Amniotic epithelial cell (primary cell): ENCODE measurements around the gene ACAP2.
"Not testable (repeated sequence)": the region's sequence is repeated elsewhere in the genome, so short reads cannot be mapped to it uniquely, and the experiment has no call there.

Experiments
- DNase-seq: peaks from one replicate; pipeline ENCODE4 v3.0.0-alpha.2; 2010; ENCODE audit warnings: low read depth

Gene ACAP2

GRCh38 chr3:195245531-195245951 is 197.3 kb downstream of the ACAP2 start:
- no peak for DNase-seq

DNA sequence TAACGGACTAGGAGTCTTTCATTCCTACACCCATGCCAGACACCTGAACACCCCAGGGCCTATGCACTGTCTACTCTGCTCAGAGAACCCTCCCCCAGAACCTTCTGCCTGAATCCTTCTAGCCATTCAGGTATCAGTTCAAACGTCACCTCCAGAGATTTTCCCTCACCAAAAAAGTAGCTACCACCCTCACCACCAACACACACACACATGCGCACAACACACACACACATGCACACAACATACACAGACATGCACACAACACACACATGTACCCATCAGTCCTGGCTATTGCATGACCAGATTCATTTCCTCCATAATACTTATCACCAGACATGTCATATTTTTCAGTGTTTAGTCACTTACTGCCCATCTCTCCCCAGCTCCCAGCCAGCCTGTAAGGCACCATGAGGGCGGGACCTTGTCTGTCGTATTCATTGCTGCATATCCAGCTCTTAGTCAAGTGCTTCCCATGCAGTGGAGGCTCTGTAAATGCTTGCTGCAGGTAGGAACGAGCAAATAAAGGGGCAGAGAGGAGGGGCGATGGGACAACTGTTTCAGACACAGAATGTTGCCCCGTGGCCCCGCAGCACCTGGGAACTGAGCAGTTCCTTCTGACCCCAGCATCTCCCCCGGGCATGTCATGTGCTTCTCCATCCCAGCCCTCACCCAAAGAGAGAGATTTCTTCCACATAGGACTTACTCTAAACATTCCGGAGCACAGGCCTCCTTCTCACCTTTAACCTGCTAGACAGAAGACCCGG is 201.0 kb downstream of the ACAP2 start:
- DNase-seq = no peak

GRCh38 chr3:195240939-195241338 is 201.9 kb downstream of the ACAP2 start:
- DNase-seq = no peak

DNA sequence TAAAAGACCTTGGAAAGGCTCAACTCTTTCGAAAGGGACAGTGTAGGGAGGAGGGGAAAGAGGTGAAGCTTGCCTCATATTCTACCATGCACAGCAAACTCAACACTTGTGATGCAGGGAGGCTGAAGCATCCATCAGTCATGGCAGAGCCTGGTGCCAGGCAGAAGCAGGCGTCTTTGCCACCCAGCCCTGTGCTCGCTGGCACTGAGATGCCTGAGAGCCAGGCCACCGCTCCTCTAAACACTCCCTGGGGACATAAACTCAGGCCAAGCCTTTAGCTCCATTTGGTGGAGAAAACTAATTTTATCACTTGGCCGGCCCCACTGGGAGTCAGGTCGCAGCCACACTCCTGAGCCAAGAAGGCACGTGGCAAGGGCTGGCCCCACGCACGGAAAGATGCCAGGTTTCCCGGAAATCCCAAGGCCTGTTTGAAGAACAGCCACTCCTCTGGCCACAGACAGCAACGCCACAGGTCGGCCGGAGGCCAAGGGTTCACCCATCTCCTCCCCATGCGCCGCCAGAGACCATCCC is 202.6 kb downstream of the ACAP2 start:
- no peak for DNase-seq

GRCh38 chr3:195239121-195239520 is 203.7 kb downstream of the ACAP2 start:
- DNase-seq = no peak

DNA sequence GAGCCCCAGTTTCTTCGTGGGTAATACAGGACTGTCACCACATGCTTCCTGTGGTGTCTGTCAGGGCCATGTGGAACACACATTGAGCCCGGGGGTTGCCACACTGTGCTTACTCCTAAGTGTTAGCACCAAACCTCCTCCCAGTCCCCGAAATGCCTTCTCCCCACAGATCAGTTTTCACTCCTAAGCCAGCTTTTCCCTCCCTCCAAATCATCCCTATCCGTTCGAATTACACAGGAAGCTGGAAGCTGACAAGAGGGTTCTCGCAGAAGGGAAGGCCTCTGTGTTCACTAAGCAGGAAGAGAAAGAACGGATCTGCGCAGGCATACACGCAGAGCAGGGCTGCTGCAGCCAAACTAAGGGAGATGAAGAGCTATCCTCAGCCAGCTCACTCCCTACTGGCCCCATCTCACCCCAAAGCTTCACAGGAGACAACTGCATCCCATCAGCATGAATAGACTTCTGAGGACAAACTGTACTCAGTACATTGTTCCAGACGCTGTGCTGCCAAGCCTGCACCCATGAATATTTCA is 204.2 kb downstream of the ACAP2 start:
- DNase-seq = no peak

- no peak for DNase-seq
Measured at GRCh38 chr3:195238081-195238571, 204.7 kb downstream of the ACAP2 start.

DNA sequence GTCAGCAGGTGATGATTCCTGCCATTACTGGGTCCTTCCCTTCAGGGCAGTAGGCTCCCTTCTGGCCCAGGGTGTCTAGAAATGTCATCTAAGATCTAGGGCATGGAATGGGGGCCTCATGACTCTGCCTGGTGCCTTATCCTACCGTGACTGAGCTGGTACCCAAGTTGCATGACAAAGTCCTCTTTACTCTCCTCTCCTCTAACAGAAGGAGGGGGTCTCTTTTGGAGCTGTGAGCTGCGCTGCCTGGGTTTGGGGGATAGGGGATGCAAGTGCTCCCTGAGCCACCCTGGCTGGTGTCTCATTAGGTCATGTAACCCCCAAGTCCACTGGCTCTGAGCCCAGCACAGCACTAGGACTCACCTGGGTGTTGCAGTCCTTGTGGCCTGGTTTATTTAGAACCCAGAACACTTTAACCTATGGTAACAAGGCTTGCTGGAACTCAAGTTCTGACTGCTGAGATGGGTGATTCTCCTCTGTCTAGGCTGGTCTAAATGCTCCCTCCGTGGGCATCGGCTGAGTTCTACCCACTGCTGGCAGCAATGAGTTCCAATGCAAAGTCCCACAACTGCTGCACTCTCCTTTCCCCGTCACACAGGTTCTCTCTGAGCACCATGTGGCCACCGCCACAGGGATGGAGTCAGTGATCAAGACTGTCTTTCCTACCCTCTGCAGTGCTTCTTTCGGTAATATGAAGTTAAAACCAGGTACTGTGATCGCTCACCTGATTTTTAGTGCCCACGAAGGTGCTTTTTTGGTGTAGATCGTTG is 205.8 kb downstream of the ACAP2 start:
- DNase-seq = no peak

DNA sequence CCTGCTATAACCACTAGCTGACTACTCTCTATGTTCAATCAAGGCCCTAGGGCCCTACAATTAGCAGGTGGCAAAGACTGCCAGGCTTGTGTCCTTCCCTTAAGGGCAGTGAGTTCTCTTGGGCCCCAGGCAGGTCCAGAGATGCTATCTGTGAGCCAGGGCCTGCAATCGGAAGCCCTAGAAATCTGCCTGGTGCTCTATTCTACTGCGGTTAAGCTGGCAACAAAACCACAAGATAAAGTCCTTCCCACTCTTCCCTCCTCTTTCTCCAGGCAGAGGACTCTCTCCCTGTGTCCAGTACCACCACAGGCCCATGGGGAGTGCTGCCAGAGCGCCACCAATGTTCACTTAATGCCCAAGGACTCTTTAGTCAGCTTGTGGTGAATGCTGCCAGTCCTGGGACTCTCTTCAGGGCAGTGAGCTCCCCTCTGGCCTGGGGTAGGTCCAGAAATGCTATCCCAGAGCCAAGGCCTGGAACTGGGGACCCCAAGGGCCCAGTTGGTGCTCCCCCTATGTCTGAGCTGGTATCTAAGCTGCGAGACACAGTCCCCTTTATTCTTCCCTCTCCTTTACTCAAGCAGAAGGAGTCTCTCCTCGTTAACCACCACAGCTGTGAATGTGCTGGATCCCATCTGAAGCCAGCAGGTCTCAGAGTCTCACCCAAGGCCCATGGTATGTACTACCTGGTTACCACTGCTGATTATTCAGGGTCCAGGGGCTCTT is 206.6 kb downstream of the ACAP2 start:
- no peak for DNase-seq

DNA sequence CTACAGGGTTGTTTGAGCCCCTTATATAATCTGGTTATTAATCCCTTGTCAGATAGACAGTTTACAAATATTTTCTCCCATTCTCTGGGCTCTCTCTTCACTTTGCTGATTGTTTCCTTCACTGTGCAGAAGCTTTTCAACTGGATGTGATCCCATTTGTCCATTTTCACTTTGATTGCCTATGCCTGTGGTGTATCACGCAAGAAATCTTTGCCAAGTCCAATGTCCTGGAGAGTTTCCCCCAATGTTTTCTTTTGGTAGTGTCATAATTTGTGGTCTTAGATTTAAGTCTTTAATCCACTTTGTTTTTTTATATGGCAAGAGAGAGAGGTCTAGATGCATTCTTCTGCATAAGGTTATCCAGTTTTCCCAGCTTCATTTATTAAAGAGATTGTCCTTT is 212.6 kb downstream of the ACAP2 start:
- DNase-seq = no peak

DNA sequence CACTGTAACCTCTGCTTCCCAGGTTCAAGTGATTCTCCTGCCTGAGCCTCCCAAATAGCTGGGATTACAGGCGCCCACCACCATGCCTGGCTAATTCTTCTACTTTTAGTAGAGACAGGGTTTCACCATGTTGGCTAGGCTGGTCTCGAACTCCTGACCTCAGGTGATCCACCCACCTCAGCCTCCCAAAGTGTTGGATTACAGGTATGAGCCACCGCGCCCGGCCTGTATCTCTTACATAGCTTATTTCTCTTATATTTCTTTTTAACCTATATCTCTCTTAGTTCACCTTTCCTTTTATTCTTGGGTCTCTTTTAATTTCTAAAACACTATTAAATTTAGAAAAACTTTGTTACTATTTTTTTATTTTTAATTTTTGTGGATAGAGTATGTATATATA is 213.9 kb downstream of the ACAP2 start:
- not testable (repeated sequence) for DNase-seq

DNA sequence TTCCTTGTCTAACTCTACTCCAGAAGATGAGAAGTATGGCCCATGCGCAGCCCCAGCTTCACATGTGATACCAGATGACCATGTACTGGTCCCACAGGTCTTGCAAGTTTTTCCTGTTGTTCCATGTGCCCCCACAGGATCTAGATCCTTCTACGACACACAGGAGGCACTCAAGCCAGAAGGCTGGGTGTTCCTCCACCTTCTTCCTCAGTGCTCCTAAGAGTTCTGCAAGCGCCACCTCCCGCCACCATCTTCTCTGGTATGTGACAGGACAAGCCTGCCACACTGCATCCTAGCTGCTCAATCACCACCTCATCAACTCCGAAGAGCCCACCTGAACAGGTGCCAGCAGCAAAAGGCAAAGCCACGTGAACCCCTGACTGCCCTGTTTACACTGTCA is 214.9 kb downstream of the ACAP2 start:
- no peak for DNase-seq

DNA sequence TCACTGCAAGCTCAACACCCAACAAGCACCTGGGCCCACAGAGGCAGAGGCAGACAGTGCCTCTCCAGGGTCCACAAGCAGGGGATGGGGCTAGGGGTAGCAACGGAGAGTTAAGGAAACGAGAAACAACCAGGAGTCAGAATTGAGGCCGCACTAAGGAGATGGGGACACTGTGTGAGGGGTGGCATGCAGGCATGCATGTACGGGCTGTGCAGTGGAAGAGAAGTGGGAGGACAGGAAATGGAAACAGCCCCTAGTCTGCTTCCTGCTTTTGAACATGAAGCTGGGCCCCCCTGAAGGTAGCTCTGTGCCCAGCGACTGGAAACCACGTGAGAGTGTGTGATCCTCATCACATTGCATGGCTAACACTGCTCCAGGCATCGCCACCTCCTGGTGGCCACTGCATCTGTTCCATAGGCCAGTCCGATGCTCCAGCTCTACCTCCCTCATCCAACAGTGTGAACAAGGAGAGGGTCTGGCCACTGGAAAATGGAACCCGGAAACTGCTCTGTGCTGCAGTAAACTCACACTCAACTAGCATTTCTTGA is 215.8 kb downstream of the ACAP2 start:
- no peak for DNase-seq

DNA sequence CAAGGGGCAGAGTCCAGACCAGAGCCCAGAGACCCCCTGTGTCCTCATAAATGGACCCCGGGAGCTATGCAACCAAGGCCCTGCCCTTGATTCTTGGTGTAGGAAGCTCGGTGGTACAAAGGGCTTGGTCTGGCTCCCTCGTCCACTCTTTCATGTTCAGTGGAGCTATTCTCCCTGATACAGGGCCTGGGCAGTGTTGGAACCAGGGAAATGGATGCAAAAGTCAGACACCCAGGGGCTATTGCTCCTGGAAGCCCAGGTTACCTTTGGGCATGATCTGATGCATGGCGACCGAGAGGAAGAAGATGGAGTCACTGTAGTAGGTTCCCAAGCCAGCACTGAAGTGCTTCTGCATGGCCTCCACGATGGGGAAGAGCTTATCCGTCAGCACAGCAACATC is 216.4 kb downstream of the ACAP2 start:
- DNase-seq = no peak

GRCh38 chr3:195224980-195225580 is 217.7 kb downstream of the ACAP2 start:
- no peak for DNase-seq
